C4-2B (cell line): Measurements from ENCODE around the gene PELI1.

Experiments
- H3K27ac ChIP-seq: fragments of 450-650 bp; 2 replicates; pipeline ENCODE4 v1.5.1; 2017
- CTCF ChIP-seq: fragments of 450-650 bp; conservative IDR thresholded peaks from 2 replicates; pipeline ENCODE4 v1.5.1; 2017; ENCODE audit warnings: mild to moderate bottlenecking
- ZFX ChIP-seq: fragments of 450-650 bp; IDR thresholded peaks from 2 replicates; pipeline ENCODE4 v1.6.1; 2017

The PELI1 gene

DNA sequence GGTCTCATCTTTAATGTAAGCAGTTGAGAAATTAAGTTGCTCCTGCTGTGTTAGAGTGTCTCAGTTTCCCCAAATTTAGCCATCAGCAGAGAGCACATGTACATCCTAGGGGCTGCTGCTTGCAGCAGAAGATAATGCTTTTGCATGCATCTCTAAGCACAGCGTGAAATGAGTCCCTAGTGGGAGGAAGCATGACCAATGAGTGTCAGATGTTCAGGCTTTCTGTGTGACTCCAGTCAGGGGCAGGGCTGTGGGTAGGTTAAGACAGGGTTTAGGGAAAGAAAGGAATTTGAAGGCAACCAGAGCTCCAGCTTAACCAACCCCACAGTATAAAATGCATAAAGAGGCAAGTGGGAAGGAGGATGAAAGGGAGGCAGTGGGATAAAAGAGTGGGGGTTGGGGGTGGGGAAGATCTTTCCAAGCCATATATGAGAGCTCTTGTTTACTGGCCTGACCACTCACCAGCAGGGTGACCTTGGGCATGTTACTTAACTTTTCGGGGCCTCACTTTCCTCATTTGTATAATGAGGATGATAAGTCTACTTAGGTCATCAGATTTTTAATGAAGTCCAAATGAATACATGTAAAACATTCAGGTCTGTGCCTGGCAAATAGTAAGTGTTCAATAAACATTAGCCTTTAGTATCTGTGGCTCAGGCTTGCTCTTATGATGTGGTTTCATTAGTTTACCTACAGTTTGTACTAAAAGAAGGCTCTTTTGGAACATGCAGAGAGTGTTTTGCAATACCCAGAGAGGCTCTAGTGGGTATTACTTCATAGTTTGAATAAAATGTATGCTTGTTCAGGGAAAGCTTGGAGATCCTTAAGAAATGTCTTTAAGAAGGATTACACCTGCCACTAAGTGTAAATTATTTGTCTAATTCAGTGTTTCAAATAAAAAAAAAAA is 42.7 kb upstream of the PELI1 start:
- H3K27ac ChIP-seq, result no peak overlapping the region
- TF ChIP-seq CTCF (no peak), ZFX (no peak)

DNA sequence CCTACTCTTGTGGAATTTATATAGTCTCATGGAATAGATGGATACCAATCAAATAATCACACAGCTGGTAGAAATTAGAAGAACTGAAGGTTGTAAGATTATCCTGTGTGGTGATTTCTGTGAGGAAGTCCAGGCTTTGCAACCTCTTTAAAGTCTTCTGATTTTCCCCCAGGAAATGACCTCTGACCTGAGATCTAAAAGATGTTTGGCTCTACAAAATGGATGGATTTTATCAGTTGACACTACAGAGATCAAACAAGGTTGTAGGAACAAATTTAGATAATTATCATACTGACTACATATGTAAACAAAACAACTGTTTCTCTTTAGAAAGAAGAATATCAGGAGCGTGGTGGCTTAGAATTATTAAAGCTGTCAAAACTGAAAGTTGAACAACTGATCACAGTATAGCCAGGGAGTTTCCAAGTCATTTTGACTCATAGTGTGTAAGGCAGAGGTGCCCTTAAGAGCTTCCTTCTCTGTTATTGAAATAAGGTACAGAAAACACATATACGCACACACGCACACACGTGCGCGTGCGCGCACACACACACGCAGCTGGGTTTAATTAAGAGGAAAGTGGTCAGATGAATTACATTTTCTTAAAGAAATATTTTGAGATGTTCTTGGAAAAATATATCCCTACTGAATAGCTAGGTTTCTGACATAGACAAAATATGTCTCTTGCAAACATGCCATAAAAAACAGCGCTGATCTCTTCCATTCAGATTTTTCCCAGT is 35.5 kb upstream of the PELI1 start:
- H3K27ac ChIP-seq, result no peak overlapping the region
- no peak for TF ChIP-seq CTCF
- TF ChIP-seq ZFX, result no peak

DNA sequence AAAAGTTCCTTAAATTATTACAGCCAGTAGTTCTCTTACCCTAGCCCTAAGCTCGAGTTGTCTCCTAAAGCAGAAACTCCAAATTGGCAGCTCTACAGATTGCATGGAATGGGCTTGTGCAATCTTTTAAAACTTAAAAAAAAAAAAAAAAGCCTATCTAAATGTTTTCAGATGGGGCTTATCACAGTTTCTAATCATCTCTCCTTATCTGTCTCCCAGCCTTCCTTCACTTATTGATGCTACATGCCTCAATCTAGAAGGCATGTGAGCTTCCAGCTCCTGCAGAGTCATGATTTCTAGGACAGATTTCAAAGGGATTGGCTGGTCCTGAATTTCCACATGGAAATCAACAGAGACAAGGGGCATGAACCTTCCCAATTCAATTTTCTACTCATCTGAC is 33.1 kb upstream of the PELI1 start:
- no peak overlapping the region for H3K27ac ChIP-seq
- TF ChIP-seq CTCF (no peak), ZFX (no peak)

- TF ChIP-seq ZFX (no peak), CTCF (no peak)
- H3K27ac ChIP-seq, result no peak overlapping the region
Measured at GRCh38 chr2:64175419-64176197, 31.4 kb upstream of the PELI1 start.

DNA sequence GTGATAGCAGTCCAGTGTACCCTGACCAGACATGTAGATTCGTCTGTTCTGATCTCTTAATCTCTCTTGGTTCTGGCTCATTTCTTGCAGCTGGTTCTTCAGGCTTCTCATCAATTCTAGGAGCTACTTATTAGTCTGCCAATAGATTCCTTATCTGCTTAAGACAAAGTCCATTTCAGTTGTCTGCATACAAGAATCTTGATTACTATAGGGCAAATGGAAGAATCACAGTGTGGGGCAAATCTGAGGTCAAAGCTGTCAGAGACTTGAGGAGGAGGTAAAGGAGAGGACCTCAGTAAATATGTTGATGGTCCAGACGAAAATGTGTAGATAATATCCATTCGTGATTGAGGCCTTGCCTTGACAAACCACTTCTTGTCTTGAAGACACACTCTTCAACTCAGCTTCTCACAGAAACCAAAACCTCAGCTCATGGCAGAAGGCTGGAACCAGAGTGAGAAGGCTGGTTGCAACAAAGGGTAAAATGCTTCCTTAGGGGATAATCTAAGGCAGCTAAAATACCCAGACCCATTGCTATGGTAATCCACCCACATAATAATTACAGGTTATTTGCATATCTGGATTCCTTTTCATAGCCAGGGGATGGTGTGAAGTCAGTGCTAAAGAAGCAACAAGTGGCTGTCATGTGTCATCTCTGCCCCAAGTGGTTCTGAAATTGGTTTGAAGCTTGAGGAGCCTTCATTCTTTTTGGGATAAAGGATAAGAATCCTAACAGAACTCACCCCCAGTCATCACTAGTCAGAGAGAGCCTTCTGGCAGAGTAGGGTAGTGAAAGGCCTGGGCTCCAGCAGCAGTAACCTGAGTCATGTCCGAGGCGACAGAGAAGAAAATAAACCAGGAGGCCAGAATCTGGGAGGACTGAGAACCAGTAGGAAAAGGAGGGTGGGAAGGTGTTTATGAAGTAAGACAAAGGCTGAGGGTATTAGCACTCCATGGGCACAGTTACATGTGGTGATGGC is 29.2 kb upstream of the PELI1 start:
- no peak overlapping the region for H3K27ac ChIP-seq
- no peak for TF ChIP-seq ZFX
- no peak for TF ChIP-seq CTCF

DNA sequence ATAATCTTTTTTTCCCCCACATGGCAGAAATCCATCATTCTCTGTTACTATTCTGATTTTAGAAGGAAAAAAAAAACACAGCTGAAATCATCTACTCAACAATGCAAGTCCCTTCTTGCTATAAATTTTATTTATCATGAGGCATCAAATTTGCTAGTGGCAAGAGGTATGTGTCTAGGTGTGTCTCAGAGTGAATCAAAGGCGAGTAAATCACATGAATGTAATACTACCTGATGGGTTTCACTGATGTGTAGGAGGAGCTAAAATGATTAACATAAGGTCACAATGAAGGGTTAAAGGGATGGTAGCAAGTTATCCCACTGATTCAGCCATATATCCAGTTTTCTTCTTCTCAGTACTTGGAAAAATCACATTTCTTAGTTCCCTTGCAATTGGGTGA is 24.5 kb upstream of the PELI1 start:
- no peak overlapping the region for H3K27ac ChIP-seq
- TF ChIP-seq CTCF (no peak), ZFX (no peak)
